Parathyroid adenoma (tissue), 2 donors: ENCODE data around the gene SRRD.

Experiments
- H2AFZ ChIP-seq: fragments of 300-600 bp; sonication (generic); one replicate; pipeline ENCODE4 v1.7.0; 2017; ENCODE audit warnings: antibody characterized with exemption, mild to moderate bottlenecking
- H3K27ac ChIP-seq: fragments of 300-600 bp; sonication (generic); one replicate; pipeline ENCODE4 v1.7.0; 2017
- H3K27me3 ChIP-seq: fragments of 300-600 bp; sonication (generic); one replicate; pipeline ENCODE4 v1.7.0; 2017; ENCODE audit warnings: low read length; ENCODE audit not compliant: control insufficient read depth, insufficient read depth
- H3K36me3 ChIP-seq: fragments of 300-600 bp; sonication (generic); one replicate; pipeline ENCODE4 v1.7.0; 2017; ENCODE audit warnings: low read length; ENCODE audit not compliant: control insufficient read depth, insufficient read depth
- H3K4me1 ChIP-seq: fragments of 300-600 bp; sonication (generic); one replicate; pipeline ENCODE4 v1.7.0; 2017; ENCODE audit warnings: control low read depth
- H3K4me2 ChIP-seq: fragments of 300-600 bp; sonication (generic); one replicate; pipeline ENCODE4 v1.7.0; 2017; ENCODE audit warnings: low read length
- H3K4me3 ChIP-seq: fragments of 300-600 bp; sonication (generic); one replicate; pipeline ENCODE4 v1.7.0; 2017; ENCODE audit warnings: low read depth, low read length
- H3K79me2 ChIP-seq: fragments of 300-600 bp; sonication (generic); one replicate; pipeline ENCODE4 v1.7.0; 2017; ENCODE audit warnings: control low read depth
- H3K9ac ChIP-seq: fragments of 300-600 bp; sonication (generic); one replicate; pipeline ENCODE4 v1.7.0; 2017; ENCODE audit warnings: mild to moderate bottlenecking
- H3K9me3 ChIP-seq: fragments of 300-600 bp; sonication (generic); one replicate; pipeline ENCODE4 v1.7.0; 2017; ENCODE audit warnings: low read length; ENCODE audit not compliant: control insufficient read depth
- CTCF ChIP-seq: fragments of 300-600 bp; sonication (generic); IDR thresholded peaks from one replicate; pipeline ENCODE4 v1.7.0; 2017; ENCODE audit warnings: antibody characterized with exemption, mild to moderate bottlenecking
- donor health status: primary hyperparathyroidism.

The SRRD gene

GRCh38 chr22:26462051-26462450, 21.6 kb upstream of the SRRD start:
- H3K79me2 ChIP-seq: no peaks in the 10 kb centered on the region
- H2AFZ ChIP-seq: no peak overlapping the region
- H3K4me2 ChIP-seq: no peak overlapping the region
- TF ChIP-seq CTCF: no peak
- H3K36me3 ChIP-seq: no peaks in the 10 kb centered on the region
- no peak overlapping the region for H3K27ac ChIP-seq
- no peak overlapping the region for H3K4me3 ChIP-seq
- no peaks in the 10 kb centered on the region for H3K27me3 ChIP-seq
- no peaks in the 10 kb centered on the region for H3K4me1 ChIP-seq
- H3K9ac ChIP-seq: no peak overlapping the region
- H3K9me3 ChIP-seq: no peaks in the 10 kb centered on the region

GRCh38 chr22:26462641-26463040, 21.0 kb upstream of the SRRD start:
- Histone ChIP-seq H3K4me2 (no peak overlapping the region), H3K36me3 (no peaks in the 10 kb centered on the region)

GRCh38 chr22:26463101-26463661, 20.5 kb upstream of the SRRD start:
- H3K27me3 ChIP-seq: no peaks in the 10 kb centered on the region
- H3K4me1 ChIP-seq: no peaks in the 10 kb centered on the region
- H3K9me3 ChIP-seq: no peaks in the 10 kb centered on the region
- no peak overlapping the region for H3K4me3 ChIP-seq
- no peak overlapping the region for H2AFZ ChIP-seq
- no peaks in the 10 kb centered on the region for H3K36me3 ChIP-seq
- H3K79me2 ChIP-seq: no peaks in the 10 kb centered on the region
- H3K27ac ChIP-seq: no peak overlapping the region
- no peak overlapping the region for H3K9ac ChIP-seq
- no peak for TF ChIP-seq CTCF
- H3K4me2 ChIP-seq: no peak overlapping the region

More at GRCh38 chr22:26462641-26463040, 21.0 kb upstream of the SRRD start:
- no peaks in the 10 kb centered on the region for H3K27me3 ChIP-seq
- no peak overlapping the region for H2AFZ ChIP-seq
- no peak overlapping the region for H3K9ac ChIP-seq
- H3K27ac ChIP-seq: no peak overlapping the region
- no peaks in the 10 kb centered on the region for H3K9me3 ChIP-seq
- no peak overlapping the region for H3K4me3 ChIP-seq
- H3K4me1 ChIP-seq: no peaks in the 10 kb centered on the region
- no peak for TF ChIP-seq CTCF
- no peaks in the 10 kb centered on the region for H3K79me2 ChIP-seq

- H3K9ac ChIP-seq: no peak overlapping the region
- no peak overlapping the region for H2AFZ ChIP-seq
- no peaks in the 10 kb centered on the region for H3K9me3 ChIP-seq
- no peak overlapping the region for H3K4me2 ChIP-seq
- H3K4me1 ChIP-seq: no peaks in the 10 kb centered on the region
- no peaks in the 10 kb centered on the region for H3K27me3 ChIP-seq
- no peak for TF ChIP-seq CTCF
- H3K36me3 ChIP-seq: no peaks in the 10 kb centered on the region
- no peak overlapping the region for H3K4me3 ChIP-seq
- H3K79me2 ChIP-seq: no peaks in the 10 kb centered on the region
- no peak overlapping the region for H3K27ac ChIP-seq
These were observed 20.0 kb upstream of the SRRD start for GRCh38 chr22:26463688-26464087.

- Histone ChIP-seq H2AFZ (no peak overlapping the region), H3K36me3 (no peaks in the 10 kb centered on the region), H3K79me2 (no peaks in the 10 kb centered on the region), H3K9ac (no peak overlapping the region), H3K4me1 (no peaks in the 10 kb centered on the region), H3K27ac (no peak overlapping the region), H3K4me2 (no peak overlapping the region), H3K9me3 (no peaks in the 10 kb centered on the region), H3K4me3 (no peak overlapping the region), H3K27me3 (no peaks in the 10 kb centered on the region)
- TF ChIP-seq CTCF: no peak
These were observed 19.4 kb upstream of the SRRD start for GRCh38 chr22:26464312-26464711.
